GOT3 (cell line): ENCODE measurements around the gene PTPN9.
"Not testable (repeated sequence)": the region's sequence is repeated elsewhere in the genome, so short reads cannot be mapped to it uniquely, and the experiment has no call there.

ENCODE experiments used
- DNase-seq: peaks from one replicate; lab custom pipeline; 2025; ENCODE audit warnings: mixed read lengths; lab: John Stamatoyannopoulos, UW

The PTPN9 gene

GRCh38 chr15:75530169-75530568, 48.9 kb downstream of the PTPN9 start:
- DNase-seq, result no peak

- not testable (repeated sequence) for DNase-seq
These were observed 53.4 kb downstream of the PTPN9 start for GRCh38 chr15:75525756-75526155.

GRCh38 chr15:75523011-75523410, 56.1 kb downstream of the PTPN9 start:
- DNase-seq, result no peak

- no peak for DNase-seq
These were observed 61.9 kb downstream of the PTPN9 start for GRCh38 chr15:75517233-75517632.

GRCh38 chr15:75508840-75509532, 70.1 kb downstream of the PTPN9 start:
- no peak for DNase-seq

GRCh38 chr15:75502360-75502759, 76.8 kb downstream of the PTPN9 start:
- DNase-seq, result no peak

GRCh38 chr15:75493732-75494131, 85.4 kb downstream of the PTPN9 start:
- DNase-seq, result no peak

- no peak for DNase-seq
These were observed 95.2 kb downstream of the PTPN9 start for GRCh38 chr15:75483961-75484360.

- not testable (repeated sequence) for DNase-seq
These were observed 95.6 kb downstream of the PTPN9 start for GRCh38 chr15:75483556-75483955.

GRCh38 chr15:75483106-75483505, 96.0 kb downstream of the PTPN9 start:
- no peak for DNase-seq

GRCh38 chr15:75480463-75480862, 98.7 kb downstream of the PTPN9 start:
- DNase-seq, result not testable (repeated sequence)

GRCh38 chr15:75479670-75480069, 99.4 kb downstream of the PTPN9 start:
- DNase-seq, result no peak

GRCh38 chr15:75477094-75477493, 102.0 kb downstream of the PTPN9 start:
- DNase-seq, result not testable (repeated sequence)

- no peak for DNase-seq
These were observed 110.1 kb downstream of the PTPN9 start for GRCh38 chr15:75468913-75469598.

GRCh38 chr15:75460646-75461045, 118.5 kb downstream of the PTPN9 start:
- no peak for DNase-seq

- no peak for DNase-seq
These were observed 119.5 kb downstream of the PTPN9 start for GRCh38 chr15:75459581-75459980.

- DNase-seq, result no peak
These were observed 122.4 kb downstream of the PTPN9 start for GRCh38 chr15:75456710-75457109.

GRCh38 chr15:75455982-75456531, 123.1 kb downstream of the PTPN9 start:
- DNase-seq, result no peak

- peak; percentile 40 for DNase-seq
These were observed 123.6 kb downstream of the PTPN9 start for GRCh38 chr15:75455424-75455981.

GRCh38 chr15:75454471-75455378, 124.4 kb downstream of the PTPN9 start:
- DNase-seq, result no peak

GRCh38 chr15:75453703-75454470, 125.2 kb downstream of the PTPN9 start:
- DNase-seq, result peak; percentile 92
